GOT3 (cell line): ENCODE results near the gene CELA2A.
"Not testable (repeated sequence)": the region's sequence is repeated elsewhere in the genome, so short reads cannot be mapped to it uniquely, and the experiment has no call there.

Experiments
- DNase-seq: peaks from one replicate; lab custom pipeline; 2025; ENCODE audit warnings: mixed read lengths; lab: John Stamatoyannopoulos, UW

Gene CELA2A

DNA sequence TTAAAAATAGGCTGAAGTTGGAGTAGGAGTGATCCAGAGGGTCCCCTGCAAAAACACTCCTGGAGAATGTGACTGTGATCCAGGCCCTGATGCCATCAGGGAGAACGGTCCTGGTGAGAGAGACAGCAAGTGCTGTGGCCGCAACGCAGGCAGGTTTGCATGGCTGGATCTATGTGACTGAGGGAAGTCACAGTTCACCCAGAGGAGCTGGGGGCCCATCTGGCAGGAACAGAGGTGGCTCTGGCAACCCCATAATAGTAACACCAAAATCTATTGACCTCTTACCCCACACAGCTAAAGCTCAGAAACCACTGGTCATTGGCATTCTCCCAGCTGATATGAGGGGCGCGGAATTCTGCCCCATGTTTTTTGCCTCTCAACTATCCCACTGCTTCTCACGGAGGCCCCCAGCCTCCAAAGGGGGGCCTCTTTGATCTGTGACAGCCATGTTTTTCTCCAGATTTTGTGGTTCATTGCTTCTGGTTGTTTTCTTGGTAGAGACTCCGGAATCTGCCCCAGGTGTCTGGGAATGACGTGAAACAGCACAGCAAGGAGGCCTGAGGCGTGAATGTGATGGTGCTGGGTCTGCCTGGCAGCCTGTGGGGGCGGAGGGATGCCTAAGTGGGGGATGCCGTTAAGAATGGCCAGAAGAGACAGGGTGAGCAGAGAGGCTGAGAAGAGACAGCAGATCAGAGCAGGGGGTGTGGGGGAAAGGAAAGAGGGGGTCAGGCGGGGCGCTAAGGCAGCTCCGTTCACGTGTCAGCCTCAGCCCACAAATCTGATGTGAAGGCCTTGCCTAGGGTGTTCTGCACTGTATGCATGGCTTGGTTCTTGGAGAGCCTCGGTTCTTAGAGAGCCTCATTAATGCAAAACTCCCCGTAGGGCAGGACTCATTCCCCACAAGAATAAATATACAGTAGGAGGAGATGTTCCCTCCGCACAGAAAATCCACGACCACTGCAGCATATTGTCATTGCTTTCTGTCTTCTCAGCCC lies 43.9 kb downstream of the CELA2A start:
- no peak for DNase-seq

DNA sequence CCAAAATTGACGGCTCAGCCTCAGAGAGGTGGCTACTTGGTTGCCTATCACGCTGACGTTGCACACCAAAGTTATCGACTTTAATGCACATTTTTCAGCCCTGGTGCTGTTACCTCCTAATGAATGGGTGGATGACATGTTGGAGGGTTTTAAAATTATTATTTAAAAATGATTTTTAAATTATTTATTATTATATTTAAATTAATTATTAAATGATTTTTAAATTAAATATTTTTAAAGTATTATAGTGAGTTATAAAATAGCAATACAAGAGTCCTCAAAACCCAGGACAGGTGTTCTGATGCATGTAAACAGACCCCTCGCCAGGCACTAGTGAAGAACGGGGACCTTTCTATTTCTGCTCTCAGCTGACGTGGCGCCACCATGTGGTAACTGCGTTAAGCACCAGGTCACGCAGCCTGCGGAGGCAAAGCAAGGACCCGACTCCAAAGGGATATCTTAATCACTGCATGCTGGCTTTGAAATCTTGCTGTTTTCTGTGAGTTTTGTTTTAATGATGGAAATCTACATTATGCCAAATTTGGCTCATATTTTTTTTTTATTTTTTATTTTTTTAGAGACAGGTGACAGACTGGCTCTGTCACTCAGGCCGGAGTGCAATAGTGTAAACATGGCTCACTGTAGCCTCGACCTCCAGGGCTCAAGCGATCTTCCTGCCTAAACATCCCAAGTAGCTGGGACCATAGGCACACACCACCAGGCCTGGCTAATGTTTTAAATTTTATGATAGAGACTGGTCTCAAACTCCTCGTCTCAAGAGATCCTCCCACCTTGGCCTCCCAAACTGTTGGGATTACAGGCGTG lies 44.9 kb downstream of the CELA2A start:
- no peak for DNase-seq

DNA sequence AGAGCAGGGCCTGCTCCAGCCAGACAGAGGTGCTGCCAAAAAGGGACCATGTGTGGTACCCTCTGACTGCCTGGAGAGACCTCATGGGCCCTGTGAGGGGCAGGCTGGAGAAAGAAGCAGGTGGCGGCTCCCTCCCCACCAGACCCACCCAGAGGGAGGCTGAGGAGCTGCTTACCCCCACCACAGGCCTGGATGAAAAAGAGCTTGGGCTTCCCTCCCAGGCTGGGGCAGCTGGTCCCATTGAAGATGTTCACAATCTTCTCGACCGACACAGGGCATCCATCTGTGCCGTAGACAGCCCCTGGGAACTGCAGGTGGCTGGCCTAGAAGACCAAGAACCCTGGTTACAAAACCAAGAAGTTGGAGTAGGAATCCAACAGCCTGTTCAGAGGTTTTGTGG lies 47.9 kb downstream of the CELA2A start:
- no peak for DNase-seq

DNA sequence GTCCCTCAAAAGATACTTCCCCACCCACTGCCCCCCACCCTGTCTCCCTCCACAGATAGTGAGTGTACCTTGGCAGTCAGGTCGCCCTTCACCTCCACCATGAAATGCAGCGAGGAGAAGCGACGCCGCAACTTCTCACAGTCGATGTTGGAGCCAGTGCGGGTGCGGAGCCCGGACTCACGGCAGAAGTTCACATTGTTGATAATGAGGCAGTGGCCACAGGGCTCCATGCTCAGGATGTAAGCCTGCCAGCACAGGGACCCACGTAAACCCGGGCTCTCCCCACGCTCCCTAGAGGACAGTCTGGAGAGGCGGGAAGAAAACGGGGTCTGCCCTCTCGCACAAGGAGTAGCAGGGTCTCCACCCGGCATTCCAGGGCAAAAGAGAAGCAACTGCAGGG lies 50.3 kb downstream of the CELA2A start:
- no peak for DNase-seq

DNA sequence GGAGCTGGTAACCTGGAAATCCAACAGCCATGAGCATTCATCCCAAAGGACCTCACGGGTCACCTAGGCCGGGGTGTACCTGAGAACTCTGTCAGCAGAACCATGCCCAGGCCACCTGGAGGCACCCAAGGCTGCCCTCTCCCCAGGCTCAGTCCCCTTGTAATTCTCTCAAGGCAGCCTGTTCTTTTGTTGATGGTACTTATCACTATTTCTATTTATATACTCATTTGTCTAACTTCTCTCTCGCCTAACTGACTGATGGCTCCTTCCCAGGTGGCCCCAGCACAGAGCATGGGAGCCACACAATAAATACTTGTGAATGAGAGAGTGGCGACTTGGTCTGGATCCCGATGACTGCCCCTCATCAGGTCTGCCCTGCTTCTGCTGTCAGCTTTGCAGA lies 50.7 kb downstream of the CELA2A start:
- no peak for DNase-seq

DNA sequence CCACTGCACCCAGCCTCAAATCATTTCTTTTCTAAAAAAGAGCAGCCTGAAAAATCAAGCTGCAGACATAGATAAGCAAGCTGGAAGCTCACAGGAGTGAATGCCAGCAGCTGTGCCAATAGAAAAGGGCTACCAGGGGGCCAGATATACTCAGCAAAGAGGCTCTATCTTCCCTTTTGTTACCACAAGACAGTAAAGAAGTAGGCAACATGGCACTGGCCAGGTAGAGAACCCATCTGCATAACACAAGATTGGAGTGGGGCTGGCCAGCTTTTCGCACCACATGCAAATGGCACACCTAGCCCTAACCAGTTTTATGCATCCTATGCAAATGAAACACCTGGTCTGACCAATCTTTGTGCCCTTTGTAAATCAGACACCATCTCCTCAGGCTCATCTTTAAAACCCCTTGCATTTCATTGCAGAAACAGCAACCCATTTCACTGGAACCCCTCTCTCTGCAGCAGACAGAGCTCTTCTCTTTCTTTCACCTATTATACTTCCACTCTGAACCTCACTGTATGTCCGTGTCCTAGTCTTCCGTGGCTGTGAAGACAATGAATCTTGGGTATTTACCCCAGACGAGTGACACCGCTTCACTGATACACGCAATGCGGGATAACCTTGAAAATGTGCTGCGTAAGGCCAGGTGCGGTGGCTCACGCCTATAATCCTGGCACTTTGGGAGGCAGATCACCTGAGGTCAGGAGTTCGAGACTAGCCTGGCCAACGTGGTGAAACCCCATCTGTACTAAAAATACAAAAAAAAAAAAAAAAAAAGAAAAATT lies 52.4 kb downstream of the CELA2A start:
- no peak for DNase-seq

DNA sequence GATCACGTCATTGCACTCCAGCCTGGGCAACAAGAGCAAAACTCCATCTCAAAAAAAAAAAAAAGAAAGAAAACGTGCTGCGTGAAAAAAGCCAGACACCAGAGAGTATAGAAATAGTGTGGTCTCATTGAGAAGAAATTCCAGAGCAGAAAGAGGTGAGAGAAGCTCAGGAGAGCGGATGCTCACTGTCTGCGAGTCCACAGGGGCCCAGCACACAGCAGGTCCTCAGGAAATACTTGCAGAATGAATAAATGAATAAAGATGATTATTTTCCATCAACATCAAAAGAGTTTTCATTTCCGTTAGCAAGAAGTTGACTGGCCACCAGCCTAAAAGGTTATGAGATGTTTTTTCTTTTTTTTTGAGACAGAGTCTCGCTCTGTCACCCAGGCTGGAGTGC lies 53.1 kb downstream of the CELA2A start:
- DNase-seq, result no peak

DNA sequence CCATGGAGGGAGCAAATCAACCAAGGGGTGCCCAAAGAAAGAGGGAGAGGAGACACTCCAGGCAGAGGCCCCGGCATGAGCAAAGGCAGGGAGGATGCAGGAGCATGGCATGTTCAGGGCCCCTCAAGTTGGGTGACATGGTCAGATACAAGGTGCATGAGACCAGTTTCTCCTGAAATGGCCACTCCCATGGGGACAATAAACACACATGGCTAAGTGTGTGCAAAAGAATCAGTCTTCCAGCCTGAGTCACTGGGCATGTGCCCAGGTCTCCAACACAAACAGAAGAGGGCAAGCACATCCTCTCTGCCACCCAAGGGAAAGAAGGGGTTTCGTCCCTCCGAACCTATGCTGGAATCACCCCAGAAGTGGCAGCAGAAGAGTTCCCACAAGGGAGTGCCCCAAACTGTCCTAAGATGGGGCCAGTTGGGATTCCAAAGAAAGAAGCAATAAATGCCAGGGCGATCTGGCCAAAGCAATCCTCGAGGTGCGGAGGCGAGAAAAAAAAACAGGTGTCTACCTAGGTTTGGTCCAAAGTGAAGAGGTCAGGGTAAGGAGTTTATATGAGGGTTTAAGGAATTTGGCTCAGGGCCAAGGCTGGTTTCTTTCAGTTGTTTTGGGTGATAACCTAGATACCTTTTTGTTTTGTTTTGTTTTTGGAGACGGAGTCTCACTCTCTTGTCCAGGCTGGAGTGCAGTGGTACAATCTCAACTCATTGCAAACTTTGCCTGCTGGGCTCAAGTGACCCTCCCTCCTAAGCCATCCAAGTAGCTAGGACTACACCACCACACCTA lies 54.3 kb downstream of the CELA2A start:
- no peak for DNase-seq

DNA sequence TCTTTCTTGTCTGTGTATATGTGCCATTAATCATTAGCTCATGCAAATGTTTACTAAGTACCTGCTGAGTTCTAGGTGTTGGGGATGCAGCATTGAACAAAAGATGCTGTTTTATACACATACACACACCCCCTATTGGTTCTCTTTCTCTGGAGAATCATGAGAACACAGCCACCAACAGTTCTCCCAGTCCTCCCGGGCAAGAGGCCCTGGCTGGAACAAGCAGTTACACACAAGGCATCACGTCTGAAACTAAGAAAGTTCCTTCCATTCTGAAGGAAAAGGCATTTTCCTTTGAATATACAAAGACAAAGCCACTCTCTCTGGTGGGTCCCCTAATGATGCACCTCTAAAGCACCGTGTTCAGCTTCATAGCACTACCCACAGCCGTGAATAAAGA lies 56.7 kb downstream of the CELA2A start:
- no peak for DNase-seq

DNA sequence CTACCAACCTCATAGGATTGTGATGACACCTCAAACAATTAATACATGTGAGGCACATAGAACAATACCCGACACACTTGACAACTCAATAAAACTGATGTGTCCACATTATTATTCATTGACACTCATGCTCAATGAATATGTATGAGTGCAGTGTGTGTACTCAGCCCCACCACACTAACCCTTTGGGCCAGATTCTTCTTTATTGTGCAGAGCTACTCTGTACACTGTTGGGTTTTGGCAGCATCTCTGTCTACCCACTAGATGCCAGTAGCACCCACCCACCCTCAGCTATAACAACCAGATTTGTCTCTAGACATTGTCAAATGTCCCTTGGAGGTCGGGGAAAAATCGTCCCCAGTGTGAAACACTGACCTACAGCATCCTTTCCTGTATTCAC lies 57.4 kb downstream of the CELA2A start:
- DNase-seq, result no peak

DNA sequence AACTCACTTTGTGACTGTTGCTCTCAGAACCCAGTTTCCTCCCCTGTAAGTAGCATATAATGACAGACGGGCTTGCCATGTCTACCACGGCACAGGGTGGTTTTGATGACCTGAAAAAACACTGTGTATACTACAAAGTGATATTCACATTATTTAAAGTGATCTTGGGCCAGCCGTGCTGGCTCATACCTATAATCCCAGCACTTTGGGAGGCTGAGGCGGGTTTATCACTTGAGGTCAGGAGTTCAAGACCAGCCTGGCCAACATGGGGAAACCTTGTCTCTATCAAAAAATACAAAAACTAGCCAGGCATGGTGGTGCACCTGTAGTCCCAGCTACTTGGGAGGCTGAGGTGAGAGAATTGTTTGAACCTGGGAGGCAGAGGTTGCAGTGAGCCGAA lies 58.0 kb downstream of the CELA2A start:
- not testable (repeated sequence) for DNase-seq

DNA sequence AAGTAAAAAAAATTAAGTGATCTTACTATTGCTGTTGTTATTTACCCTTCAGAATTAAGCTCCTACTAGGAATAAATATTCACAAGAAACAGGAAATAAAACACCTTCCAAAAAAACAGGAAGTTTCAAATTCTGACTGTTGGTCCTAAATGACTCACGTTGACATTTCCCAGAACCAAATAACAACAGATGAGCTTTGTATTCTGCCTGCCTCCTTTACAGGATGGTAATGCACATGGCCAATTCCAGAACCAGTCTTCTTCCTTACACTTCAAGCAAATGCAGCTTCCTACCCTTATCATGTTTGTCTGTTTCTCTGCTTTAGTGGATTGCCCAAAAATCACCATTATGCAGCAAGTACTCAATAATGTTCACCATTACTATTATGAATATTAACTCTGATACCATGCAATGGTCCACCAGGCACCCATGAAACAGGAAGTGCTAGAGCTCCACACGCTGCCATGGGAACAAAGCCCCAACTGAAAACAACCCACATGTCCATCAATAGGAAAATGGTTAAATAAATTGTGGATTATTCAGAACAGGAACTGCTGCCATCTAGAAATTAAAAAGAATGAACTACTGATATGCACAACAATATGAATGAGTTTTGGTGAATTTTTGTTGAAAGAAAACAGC lies 58.6 kb downstream of the CELA2A start:
- no peak for DNase-seq

DNA sequence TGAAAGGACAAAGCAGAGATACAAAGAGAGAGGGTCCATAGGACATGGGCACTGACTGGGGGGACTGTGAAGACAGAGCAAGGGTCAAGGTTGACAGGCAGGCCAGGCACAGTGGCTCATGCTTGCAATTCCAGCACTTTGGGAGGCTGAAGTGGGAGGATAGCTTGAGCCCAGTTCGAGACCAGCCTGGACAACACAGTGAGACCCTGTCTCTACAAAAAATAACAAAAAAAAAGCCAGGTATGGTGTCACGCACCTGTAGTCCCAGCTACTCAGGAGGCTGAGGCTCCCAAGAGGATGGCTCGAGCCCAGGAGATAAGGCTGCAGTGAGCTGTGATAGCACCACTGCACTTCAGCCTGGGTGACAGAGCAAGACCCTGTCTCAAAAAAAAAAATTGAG lies 63.1 kb downstream of the CELA2A start:
- DNase-seq, result no peak

DNA sequence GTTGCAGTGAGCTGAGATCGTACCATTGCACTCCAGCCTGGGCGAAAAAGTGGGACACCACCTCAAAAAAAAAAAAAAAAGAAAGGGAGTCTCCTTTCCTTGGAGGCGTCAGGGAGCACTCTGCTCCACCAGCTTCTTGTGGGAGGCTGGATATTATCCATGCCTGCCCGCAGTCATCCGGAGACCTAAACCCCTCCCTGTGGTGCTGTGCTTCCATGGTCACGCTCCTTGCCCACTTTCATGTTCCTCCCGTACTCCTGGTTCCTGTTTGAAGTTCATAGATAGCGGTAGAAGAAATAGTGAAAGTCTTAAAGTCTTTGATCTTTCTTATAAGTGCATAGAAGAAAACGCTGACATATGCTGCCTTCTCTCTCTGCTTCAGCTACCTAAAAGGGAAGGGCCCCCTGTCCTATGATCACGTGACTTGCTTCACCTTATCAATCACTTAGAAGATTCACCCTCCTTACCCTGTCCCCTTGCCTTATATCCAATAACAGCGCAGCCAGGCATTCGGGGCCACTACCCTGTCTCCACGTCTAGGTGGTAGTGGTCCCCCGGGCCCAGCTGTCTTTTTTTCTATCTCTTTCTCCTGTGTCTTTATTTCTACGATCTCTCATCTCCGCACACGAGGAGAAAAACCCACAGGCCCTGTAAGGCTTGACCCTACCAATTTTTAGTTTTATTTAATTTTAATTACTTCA lies 64.8 kb downstream of the CELA2A start:
- not testable (repeated sequence) for DNase-seq
